ENCODE results near the gene ZNF746. TPM values are rescaled to one million over a fixed set of nuclear protein-coding genes. Genes with fewer than 3 reads are reported as not detected.

ZNF746 gene
- polyA plus RNA-seq, 3 donors from 2014 or later, result 5.4 to 13.1 (median 6.3) TPM

GRCh38 chr7:149423449-149424110 is 74.0 kb downstream of the ZNF746 start:
- no peak for DNase-seq
- H3K4me1 Mint-ChIP-seq, result peaks cover 0 to 17% of the 10 kb centered on the region in 2 donors
- H3K27me3 Mint-ChIP-seq (ENCODE audit: low read depth in 3 of 3), result peaks cover 2 to 4% (median 3%) of the 10 kb centered on the region in 3 donors
- H3K36me3 Mint-ChIP-seq, result peaks cover 0 to 3% (median 0%) of the 10 kb centered on the region in 3 donors
- H3K4me3 Mint-ChIP-seq, result peak overlapping the region; percentile 41 to 81 (median 72)
- peak overlapping the region in 3 of 6 donors; percentile 10 to 36 (median 16) for H3K27ac Mint-ChIP-seq
- H3K9me3 Mint-ChIP-seq, result no peaks in the 10 kb centered on the region

GRCh38 chr7:149422914-149423301 is 74.7 kb downstream of the ZNF746 start:
- peak overlapping the region; percentile 61 to 81 (median 72) for H3K4me3 Mint-ChIP-seq
- no peaks in the 10 kb centered on the region for H3K9me3 Mint-ChIP-seq
- H3K4me1 Mint-ChIP-seq, result peaks cover 0 to 17% of the 10 kb centered on the region in 2 donors
- peaks cover 2 to 4% (median 3%) of the 10 kb centered on the region in 3 donors for H3K27me3 Mint-ChIP-seq (ENCODE audit: low read depth in 3 of 3)
- peak overlapping the region in 2 of 6 donors; percentile 44 to 73 for H3K27ac Mint-ChIP-seq
- H3K36me3 Mint-ChIP-seq, result no peaks in the 10 kb centered on the region
- DNase-seq, result peak in 2 of 3 donors; percentile 33 to 36

Other genes starting within 250 kb of the ZNF746 start
- gene ZNF783, start 235.6 kb downstream of the ZNF746 start, polyA plus RNA-seq, result 1 to 10 TPM; 1.6 to 4.4 (median 3.0) TPM
- 1 to 10 TPM in 1 of 3 donors, under 1 TPM in 2; 0.05 to 2.2 (median 0.70) TPM for gene ZNF777, start 36.7 kb downstream of the ZNF746 start, polyA plus RNA-seq

All from immature natural killer cell (primary cell).